Stimulated activated CD4-positive, alpha-beta T cell treated with anti-CD3 and anti-CD28 coated beads, Interleukin-12 subunit alpha, Interleukin-12 subunit beta, amount 100 ng/mL, for 48 hours (primary cell): Measurements from ENCODE around the gene FRAT2.
A peak's percentile ranks its signal among the peaks of the same experiment; 100 is the strongest.
"Not testable (repeated sequence)": the region's sequence is repeated elsewhere in the genome, so short reads cannot be mapped to it uniquely, and the experiment has no call there.

Source experiments
- DNase-seq, 3 donors: peaks; one replicate each; pipeline ENCODE4 v3.0.0-alpha.2; 2020; ENCODE audit warnings: low read depth in 2 of 3, low spot score in 1 of 3

Gene FRAT2

GRCh38 chr10:97356918-97357317, 22.4 kb upstream of the FRAT2 start:
- DNase-seq = no peak

GRCh38 chr10:97356318-97356914, 21.9 kb upstream of the FRAT2 start:
- no peak for DNase-seq

GRCh38 chr10:97355571-97355975, 21.0 kb upstream of the FRAT2 start:
- DNase-seq = no peak

- no peak for DNase-seq
Observed at GRCh38 chr10:97353945-97354344, 19.4 kb upstream of the FRAT2 start.

GRCh38 chr10:97349752-97350513, 15.4 kb upstream of the FRAT2 start:
- no peak for DNase-seq

- no peak for DNase-seq
Observed at GRCh38 chr10:97347317-97347716, 12.8 kb upstream of the FRAT2 start.

GRCh38 chr10:97343664-97344063, 9.1 kb upstream of the FRAT2 start:
- DNase-seq = not testable (repeated sequence)

- DNase-seq = no peak
Observed at GRCh38 chr10:97341416-97341815, 6.9 kb upstream of the FRAT2 start.

GRCh38 chr10:97338041-97338440, 3.5 kb upstream of the FRAT2 start:
- DNase-seq = no peak

GRCh38 chr10:97336942-97337831, 2.7 kb upstream of the FRAT2 start:
- no peak for DNase-seq

GRCh38 chr10:97336446-97336845, 1.9 kb upstream of the FRAT2 start:
- no peak for DNase-seq

- no peak for DNase-seq
Observed at GRCh38 chr10:97336006-97336405, 1.5 kb upstream of the FRAT2 start.

GRCh38 chr10:97335188-97335619, 675 bp upstream of the FRAT2 start:
- no peak for DNase-seq

GRCh38 chr10:97333601-97334369, 744 bp downstream of the FRAT2 start:
- peak in 1 of 3 donors; percentile 25 for DNase-seq

GRCh38 chr10:97333351-97333600, 1.3 kb downstream of the FRAT2 start:
- no peak for DNase-seq

- DNase-seq = no peak
Observed at GRCh38 chr10:97332591-97333350, 1.8 kb downstream of the FRAT2 start.

- no peak for DNase-seq
Observed at GRCh38 chr10:97331153-97331703, 3.3 kb downstream of the FRAT2 start.

- DNase-seq = no peak
Observed at GRCh38 chr10:97329766-97330165, 4.8 kb downstream of the FRAT2 start.

- DNase-seq = no peak
Observed at GRCh38 chr10:97328646-97329453, 5.7 kb downstream of the FRAT2 start.
